COLO668 (cell line): ENCODE measurements around the gene CELF4.
"Not testable (repeated sequence)": the region's sequence is repeated elsewhere in the genome, so short reads cannot be mapped to it uniquely, and the experiment has no call there.

Experiments
- DNase-seq: peaks from one replicate; lab custom pipeline; 2025; ENCODE audit not compliant: unreplicated experiment; lab: John Stamatoyannopoulos, UW

The CELF4 gene

GRCh38 chr18:37375181-37375580 is 190.4 kb downstream of the CELF4 start:
- no peak for DNase-seq

DNA sequence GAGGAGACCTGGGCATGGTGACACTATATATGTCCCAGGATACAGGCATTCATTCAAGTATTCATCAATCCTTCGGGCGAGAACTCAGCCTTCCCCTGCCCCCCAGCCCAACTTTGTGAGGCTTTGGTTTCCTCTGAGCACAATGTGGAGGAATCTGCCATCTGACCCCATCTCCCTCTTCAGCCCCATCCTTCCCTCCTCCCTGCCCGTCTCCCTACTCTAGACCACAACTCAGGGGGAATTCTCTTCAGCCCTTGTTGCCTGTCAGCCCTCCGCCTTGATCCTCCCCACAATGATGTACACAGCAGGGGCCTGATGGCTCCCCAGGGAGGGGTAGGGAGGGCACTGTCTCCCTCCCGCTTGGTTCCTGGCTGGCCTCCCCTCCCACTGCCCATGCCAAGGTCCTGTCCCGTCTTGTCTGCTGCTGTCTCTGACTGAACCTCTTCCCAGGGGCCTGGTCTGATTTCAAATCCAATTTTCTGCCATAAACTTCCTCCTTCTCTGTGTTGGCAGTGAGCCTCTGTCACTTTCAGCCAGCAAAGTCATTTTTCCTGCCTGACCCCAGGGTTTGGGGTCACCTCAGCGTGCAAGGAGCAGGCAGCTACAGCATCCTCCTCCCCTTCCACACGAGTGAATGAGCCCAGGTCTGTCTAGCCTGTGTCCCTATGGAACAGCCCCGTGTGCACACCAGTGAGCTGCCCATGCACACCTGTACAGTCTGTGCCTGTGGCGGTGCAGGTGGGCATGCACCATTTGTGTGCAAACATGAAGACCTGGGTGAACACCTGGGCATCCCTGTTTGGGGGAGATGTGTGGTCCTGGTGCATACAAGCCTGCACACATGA is 197.3 kb downstream of the CELF4 start:
- no peak for DNase-seq

DNA sequence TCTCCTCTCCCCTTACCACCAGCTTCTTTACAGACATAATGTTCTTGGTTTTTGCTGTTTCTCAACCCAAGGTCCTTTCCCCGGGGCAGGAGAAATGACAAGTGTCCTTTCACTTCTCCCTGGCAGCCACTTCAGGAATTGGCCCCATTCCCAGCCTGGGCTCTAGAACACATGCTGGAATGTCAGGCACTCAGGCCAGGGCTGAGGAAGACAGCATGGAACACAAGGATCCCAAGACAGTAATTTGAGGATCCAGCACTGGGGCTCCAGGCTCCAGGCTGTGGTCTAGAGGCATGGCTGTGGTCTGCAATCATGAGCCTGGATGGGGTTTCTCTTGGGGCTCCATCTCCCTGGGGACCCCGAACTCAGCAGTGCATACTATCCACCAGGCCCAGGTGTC is 201.4 kb downstream of the CELF4 start:
- DNase-seq, result no peak

DNA sequence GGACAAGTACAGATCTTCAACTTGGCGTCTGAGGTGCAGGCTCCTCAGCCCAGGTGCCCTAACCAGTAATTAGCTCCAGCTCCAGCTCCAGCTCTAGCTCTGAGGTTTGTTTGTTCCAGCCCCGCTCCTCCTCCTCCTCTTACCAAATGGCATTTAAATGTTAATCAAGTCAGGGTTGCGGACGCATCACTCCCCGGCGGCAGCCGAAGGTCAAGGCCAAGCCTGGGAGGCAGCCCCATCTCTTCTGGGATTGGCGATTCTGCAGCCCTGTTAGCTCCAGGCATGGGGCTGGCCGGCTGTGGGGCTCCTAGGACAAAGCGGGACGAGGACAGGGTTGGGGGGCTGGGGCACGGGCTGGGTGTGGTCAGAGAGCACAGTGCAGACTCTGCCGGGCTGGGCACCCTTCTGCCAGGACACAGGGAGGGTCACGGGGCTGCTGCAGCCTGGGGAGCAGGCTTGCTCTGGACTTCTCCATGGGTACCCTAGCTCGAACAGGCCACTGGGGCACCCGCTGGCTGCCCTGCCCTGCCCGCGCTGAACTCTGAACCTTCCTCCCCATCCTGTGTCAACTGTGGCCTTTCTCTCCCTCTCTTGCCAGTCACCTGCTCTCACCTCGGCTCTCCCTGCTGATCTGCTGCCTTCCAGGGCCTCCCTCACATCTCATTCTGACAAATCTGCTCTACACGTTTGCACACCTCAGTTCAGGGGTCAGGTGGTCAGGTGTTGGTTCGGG is 203.3 kb downstream of the CELF4 start:
- no peak for DNase-seq

- no peak for DNase-seq
Measured at GRCh38 chr18:37361335-37362157, 204.1 kb downstream of the CELF4 start.

GRCh38 chr18:37358061-37358460 is 207.5 kb downstream of the CELF4 start:
- not testable (repeated sequence) for DNase-seq

DNA sequence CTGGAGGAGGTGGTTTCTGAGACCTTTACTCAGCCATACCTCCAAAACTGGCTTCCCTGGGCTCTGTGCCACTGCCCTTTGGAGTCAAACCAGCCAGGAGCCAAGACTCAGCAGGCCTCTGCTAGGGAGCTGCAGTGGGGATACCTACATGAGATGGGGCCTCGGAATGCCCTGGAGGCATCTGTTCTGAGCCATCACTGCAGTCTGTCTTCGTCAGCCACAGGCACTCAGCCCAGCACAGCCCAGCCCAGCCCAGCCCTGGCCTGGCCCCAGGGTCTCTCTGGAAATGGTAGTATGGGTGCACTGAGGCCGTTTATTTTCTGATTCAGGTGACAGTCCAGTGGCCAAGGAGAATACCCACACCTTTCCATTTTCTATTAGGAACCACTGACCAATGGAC is 209.8 kb downstream of the CELF4 start:
- no peak for DNase-seq

- DNase-seq, result no peak
Measured at GRCh38 chr18:37351110-37351509, 214.5 kb downstream of the CELF4 start.

- no peak for DNase-seq
Measured at GRCh38 chr18:37348729-37349128, 216.9 kb downstream of the CELF4 start.

GRCh38 chr18:37346048-37346447 is 219.6 kb downstream of the CELF4 start:
- no peak for DNase-seq

GRCh38 chr18:37343542-37343851 is 222.1 kb downstream of the CELF4 start:
- no peak for DNase-seq

DNA sequence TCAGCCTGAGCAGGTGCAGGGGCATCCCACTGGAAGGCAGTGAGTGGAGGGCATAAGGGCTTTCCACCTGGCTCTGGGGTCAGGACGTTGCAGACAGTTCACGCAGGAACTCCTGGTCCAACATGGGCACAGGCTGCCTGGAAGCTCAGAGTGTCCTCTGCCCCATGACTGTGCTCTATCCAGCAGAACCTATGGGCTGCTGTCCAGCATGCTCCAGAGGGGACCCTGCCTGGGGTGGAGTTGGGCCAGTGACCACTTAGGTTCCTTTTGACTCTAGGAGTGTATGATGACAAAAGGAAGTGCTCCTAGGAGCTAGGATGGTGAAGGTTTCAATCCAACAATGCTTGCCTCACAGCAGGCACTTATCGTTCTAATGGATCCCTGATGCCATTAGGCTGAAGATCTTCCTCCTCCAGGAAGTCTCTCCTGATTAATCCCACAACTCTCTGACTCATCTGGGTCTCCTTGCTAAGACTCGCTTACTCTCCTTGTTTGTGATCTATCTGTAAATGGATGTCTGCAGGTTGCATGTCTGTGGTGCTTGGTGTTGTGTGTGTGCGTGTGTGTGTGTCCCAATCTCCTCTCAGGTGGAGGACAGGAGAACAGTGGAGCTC is 224.0 kb downstream of the CELF4 start:
- no peak for DNase-seq

DNA sequence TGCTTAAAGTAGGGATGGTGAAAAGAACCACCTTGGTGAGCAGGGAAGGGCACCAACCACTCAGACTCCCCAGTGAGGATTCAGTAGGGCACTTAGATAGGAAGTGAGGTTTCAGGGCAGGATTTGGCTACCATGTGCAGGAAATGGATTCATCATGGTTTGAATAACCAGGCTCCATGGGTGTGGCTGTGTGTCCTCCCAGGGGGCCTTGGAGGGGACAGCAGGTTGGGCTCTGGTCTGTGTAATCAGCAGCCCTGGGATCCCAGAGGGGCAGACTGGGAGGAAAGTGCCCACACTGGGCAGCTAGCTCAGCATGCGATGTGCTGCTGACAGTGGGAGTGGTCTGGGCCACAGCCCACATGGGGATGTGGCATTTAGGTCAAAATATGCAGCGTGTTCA is 224.6 kb downstream of the CELF4 start:
- no peak for DNase-seq

DNA sequence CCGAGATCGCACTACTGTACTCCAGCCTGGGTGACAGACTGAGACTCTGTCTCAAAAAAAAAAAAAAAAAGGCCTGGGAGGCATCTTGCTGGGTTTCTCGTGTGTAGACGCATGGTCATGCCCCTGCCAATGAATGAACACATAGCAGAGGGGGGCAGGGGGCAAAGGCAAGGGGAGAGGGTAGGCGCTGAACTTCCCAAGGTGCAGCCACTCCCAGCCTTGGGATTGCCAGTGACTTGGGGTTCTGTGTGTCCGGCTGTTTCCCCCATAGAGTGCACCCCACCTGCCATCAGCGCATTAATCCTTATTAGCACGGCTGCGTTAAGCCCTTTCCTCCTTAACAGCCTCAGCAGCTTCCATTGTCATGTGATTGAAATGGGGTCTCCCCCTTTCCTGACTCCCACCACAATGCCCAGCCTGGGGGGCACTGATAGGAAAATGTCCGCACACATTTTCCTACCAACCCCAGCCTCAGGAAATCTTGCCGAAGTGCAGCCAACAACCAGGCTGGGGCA is 225.8 kb downstream of the CELF4 start:
- DNase-seq, result no peak

GRCh38 chr18:37336568-37337285 is 228.9 kb downstream of the CELF4 start:
- no peak for DNase-seq

- DNase-seq, result peak; percentile 50
Measured at GRCh38 chr18:37335409-37335736, 230.2 kb downstream of the CELF4 start.

DNA sequence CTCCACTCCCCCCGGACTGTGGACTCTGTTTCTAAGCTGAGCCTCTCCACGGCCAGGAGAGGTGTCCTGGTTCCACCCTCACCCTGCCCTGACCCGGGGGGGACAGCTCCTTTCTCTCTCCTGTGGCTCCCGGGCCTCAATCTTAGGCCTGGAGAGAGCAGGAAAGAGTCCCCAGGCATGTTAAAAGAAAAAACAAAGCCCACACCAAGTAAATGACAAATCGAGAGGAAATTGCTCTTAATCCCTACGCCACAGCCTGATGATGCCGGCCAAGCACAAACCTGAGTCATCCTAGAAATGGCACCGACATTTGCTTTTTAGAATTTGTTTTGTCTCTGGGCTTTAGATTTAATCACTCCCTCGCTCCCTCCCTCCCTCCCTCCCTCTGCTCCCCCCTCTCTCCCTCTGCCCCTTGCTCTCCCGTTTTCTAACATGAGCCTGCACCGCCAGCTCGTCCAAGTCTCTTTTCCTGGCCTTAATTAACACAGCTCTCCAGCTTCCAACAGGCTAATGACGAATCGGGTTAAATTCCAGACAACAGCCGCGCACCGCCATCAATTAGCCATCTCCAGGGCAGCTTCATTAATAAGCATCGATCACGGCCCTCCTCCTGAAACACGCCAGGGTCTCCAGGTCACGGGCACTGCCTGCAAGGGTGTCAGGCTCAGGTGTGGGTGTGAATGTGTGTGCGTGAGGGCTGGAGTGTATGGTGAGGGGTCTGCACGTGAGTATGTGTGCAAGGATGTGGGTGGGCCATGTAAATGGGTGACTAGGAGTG is 230.8 kb downstream of the CELF4 start:
- no peak for DNase-seq

DNA sequence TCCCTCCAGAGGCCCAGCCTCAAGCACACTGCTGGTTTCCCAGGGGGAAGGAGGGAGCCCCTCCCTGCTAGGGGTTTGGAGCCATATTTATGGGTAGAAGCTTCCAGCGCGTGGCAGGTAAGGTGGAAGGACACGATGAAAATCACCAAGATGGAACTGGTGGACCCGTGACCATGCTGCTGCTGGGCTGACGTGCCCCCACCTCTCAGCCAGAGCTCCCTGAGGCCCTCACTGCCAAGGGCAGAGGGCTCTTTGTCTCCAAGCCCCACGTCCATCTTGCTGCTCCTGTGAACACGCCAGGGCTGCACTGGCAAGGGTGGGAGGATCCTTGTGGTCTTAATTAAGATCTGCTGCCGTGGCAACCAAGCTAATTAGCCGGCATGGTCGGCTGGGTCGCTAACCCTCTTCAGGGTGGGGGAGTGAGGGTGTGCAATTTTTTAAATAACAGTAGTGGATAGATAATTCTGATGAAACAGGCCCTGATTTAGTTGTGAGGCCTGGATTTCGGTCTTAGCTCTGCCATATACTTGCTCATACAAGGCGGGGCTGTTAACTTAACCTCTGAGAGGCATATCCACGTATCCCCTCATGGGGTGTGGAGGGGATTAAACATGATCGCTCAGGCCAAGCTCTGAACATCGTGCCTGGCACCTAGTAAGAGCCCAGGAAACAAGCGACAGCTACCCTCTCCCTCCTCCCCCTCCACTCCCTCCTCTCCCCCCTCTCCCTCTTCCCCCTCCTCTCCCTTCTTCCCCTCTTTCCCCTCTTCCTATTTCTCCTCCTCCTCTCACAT is 232.8 kb downstream of the CELF4 start:
- DNase-seq, result no peak

DNA sequence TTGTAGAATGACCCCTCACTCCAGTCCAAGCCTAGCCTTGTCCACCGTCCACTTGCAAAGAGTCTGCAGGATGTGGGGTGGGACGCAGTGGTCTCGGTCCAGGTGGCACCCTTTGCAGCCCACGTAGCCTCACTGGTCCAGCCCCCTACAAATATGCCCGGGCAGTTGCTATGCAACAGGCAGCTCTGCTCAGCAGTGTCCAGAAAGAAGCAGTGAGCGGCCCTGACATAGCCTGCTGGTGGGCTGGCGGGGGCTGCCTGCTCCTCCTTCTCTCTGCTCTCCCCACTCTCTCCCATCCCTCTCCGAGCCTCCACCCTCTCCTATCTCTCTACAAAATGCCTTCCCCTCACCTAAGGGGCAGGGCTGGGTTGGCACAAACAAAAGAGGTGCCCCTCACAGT is 233.4 kb downstream of the CELF4 start:
- DNase-seq, result no peak
